GM13977 (cell line): ENCODE results near the gene CUL7.
A peak's percentile ranks its signal among the peaks of the same experiment; 100 is the strongest.

Experiments used
- DNase-seq: peaks from one replicate; pipeline ENCODE4 v3.0.0; 2012; ENCODE audit warnings: low spot score
- CTCF ChIP-seq: IDR thresholded peaks from 2 replicates; pipeline ENCODE4 v1.5.1; 2012; ENCODE audit warnings: mild to moderate bottlenecking, control low read depth; ENCODE audit not compliant: insufficient read depth; ENCODE audit errors: extremely low read depth, missing control alignments
- in situ Hi-C: fragments of 300-500 bp; cut with MboI; formaldehyde crosslinking; loops from one replicate; pipeline ENCODE4 v1.12.0; 2022; ENCODE audit warnings: low sequenced_read_pairs, low pct_unique_long_range_greater_than_20kb, mixed read lengths, inconsistent platforms; ENCODE audit not compliant: unreplicated experiment

The CUL7 gene

GRCh38 chr6:43058531-43058930 lies 4.9 kb upstream of the CUL7 start:
- TF ChIP-seq CTCF: no peak
- in situ Hi-C loops: no loop called here
- no peak for DNase-seq

- TF ChIP-seq CTCF: no peak
- no peak for DNase-seq
- in situ Hi-C loops: no loop called here
These were observed 2.3 kb upstream of the CUL7 start for GRCh38 chr6:43055966-43056365.

GRCh38 chr6:43054206-43054943 lies 724 bp upstream of the CUL7 start:
- no peak for DNase-seq
- no peak for TF ChIP-seq CTCF
- in situ Hi-C loops: no loop called here

GRCh38 chr6:43052842-43053544 lies 658 bp downstream of the CUL7 start:
- in situ Hi-C loops: no loop called here
- DNase-seq: peak; percentile 42
- TF ChIP-seq CTCF: no peak

- in situ Hi-C loops: no loop called here
These were observed 1.3 kb downstream of the CUL7 start for GRCh38 chr6:43052225-43052841.

More at GRCh38 chr6:43052225-43052841, 1.3 kb downstream of the CUL7 start:
- no peak for DNase-seq
- no peak for TF ChIP-seq CTCF
